Parathyroid adenoma (tissue), 2 donors: ENCODE measurements around the gene COL11A2.
"Not testable (repeated sequence)": the region's sequence is repeated elsewhere in the genome, so short reads cannot be mapped to it uniquely, and the experiment has no call there.

Source experiments
- H2AFZ ChIP-seq: fragments of 300-600 bp; sonication (generic); one replicate; pipeline ENCODE4 v1.7.0; 2017; ENCODE audit warnings: antibody characterized with exemption, mild to moderate bottlenecking
- H3K27ac ChIP-seq: fragments of 300-600 bp; sonication (generic); one replicate; pipeline ENCODE4 v1.7.0; 2017
- H3K27me3 ChIP-seq: fragments of 300-600 bp; sonication (generic); one replicate; pipeline ENCODE4 v1.7.0; 2017; ENCODE audit warnings: low read length; ENCODE audit not compliant: control insufficient read depth, insufficient read depth
- H3K36me3 ChIP-seq: fragments of 300-600 bp; sonication (generic); one replicate; pipeline ENCODE4 v1.7.0; 2017; ENCODE audit warnings: low read length; ENCODE audit not compliant: control insufficient read depth, insufficient read depth
- H3K4me1 ChIP-seq: fragments of 300-600 bp; sonication (generic); one replicate; pipeline ENCODE4 v1.7.0; 2017; ENCODE audit warnings: control low read depth
- H3K4me2 ChIP-seq: fragments of 300-600 bp; sonication (generic); one replicate; pipeline ENCODE4 v1.7.0; 2017; ENCODE audit warnings: low read length
- H3K4me3 ChIP-seq: fragments of 300-600 bp; sonication (generic); one replicate; pipeline ENCODE4 v1.7.0; 2017; ENCODE audit warnings: low read depth, low read length
- H3K79me2 ChIP-seq: fragments of 300-600 bp; sonication (generic); one replicate; pipeline ENCODE4 v1.7.0; 2017; ENCODE audit warnings: control low read depth
- H3K9ac ChIP-seq: fragments of 300-600 bp; sonication (generic); one replicate; pipeline ENCODE4 v1.7.0; 2017; ENCODE audit warnings: mild to moderate bottlenecking
- H3K9me3 ChIP-seq: fragments of 300-600 bp; sonication (generic); one replicate; pipeline ENCODE4 v1.7.0; 2017; ENCODE audit warnings: low read length; ENCODE audit not compliant: control insufficient read depth
- TF ChIP-seq, protein P1 (sequence below): fragments of 300-600 bp; sonication (generic); IDR thresholded peaks from one replicate; pipeline ENCODE4 v1.7.0; 2017; ENCODE audit warnings: antibody characterized with exemption, mild to moderate bottlenecking
- donor health status: primary hyperparathyroidism.

Gene COL11A2

DNA sequence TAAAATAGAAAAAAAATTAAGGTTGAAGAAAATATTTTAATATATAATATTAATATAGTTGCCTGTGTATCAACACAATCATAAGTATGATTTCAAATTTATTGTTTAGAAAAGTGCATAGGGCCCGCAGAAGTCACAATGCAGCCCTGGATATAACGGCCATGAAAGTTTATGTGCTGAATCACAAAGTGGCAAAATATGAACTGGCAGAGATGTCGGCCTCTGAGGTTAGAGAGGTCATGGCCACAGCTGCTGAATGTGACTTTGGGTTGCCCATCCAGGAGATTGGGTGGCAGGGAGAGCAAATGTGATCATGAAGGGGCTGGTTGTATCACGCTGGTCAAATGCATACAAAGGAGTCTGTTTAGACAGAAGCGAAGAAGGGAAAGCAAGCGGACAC lies 35.7 kb downstream of the COL11A2 start:
- TF ChIP-seq, protein P1, sequence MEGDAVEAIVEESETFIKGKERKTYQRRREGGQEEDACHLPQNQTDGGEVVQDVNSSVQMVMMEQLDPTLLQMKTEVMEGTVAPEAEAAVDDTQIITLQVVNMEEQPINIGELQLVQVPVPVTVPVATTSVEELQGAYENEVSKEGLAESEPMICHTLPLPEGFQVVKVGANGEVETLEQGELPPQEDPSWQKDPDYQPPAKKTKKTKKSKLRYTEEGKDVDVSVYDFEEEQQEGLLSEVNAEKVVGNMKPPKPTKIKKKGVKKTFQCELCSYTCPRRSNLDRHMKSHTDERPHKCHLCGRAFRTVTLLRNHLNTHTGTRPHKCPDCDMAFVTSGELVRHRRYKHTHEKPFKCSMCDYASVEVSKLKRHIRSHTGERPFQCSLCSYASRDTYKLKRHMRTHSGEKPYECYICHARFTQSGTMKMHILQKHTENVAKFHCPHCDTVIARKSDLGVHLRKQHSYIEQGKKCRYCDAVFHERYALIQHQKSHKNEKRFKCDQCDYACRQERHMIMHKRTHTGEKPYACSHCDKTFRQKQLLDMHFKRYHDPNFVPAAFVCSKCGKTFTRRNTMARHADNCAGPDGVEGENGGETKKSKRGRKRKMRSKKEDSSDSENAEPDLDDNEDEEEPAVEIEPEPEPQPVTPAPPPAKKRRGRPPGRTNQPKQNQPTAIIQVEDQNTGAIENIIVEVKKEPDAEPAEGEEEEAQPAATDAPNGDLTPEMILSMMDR = no peak

DNA sequence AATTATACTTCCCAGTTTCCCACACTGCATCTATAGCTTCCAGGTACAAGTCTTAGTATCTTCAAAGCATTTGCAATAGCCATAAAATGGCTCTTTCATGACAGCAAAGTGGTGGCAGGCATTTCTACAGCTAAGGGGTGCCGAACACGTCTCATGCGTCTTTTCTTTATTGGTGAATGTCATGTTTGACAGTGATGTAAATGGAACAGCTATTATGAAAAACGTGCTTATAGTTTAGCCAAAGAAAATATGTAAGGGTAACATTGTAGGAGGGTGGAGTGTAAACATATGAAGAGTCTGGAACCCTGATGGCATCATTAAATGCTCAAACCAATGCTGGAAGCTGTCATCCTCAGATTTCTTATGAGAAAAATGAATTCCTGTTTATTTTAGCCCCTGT lies 37.9 kb downstream of the COL11A2 start:
- no peak overlapping the region for H2AFZ ChIP-seq
- no peak overlapping the region for H3K4me2 ChIP-seq
- H3K27me3 ChIP-seq = no peaks in the 10 kb centered on the region
- no peak overlapping the region for H3K4me3 ChIP-seq
- H3K27ac ChIP-seq = no peak overlapping the region
- peaks cover 5% of the 10 kb centered on the region for H3K4me1 ChIP-seq
- H3K9me3 ChIP-seq = no peaks in the 10 kb centered on the region
- TF ChIP-seq, protein P1 = no peak
- no peak overlapping the region for H3K9ac ChIP-seq
- H3K36me3 ChIP-seq = no peaks in the 10 kb centered on the region
- no peaks in the 10 kb centered on the region for H3K79me2 ChIP-seq

More for the DNA sequence above, 35.7 kb downstream of the COL11A2 start:
- Histone ChIP-seq H3K9me3 (no peaks in the 10 kb centered on the region), H3K4me3 (no peak overlapping the region), H3K4me1 (peaks cover 5% of the 10 kb centered on the region), H3K4me2 (no peak overlapping the region), H3K9ac (no peak overlapping the region), H3K27me3 (no peaks in the 10 kb centered on the region), H3K27ac (no peak overlapping the region), H3K79me2 (no peaks in the 10 kb centered on the region), H3K36me3 (no peaks in the 10 kb centered on the region), H2AFZ (no peak overlapping the region)

DNA sequence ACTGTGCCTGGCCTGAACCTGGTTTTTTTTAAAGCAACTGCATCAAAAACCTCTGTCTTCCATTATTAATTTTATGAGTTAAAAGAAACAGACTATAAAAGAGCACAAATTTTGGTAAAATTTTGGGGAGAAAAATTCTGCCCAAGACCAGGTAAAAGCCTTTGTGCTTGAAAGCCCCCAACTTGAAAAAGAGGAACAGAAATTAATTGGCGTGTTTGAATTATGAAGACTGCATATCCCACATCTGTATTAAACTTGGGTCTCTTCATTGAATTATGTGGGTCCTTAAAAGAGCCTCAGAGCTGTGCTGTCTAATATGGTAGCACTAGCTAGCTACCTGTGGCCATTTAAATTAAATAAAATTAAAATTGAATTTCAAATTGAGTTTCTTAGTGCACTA lies 41.2 kb downstream of the COL11A2 start:
- no peaks in the 10 kb centered on the region for H3K27me3 ChIP-seq
- TF ChIP-seq, protein P1 = no peak
- H3K79me2 ChIP-seq = no peaks in the 10 kb centered on the region
- H2AFZ ChIP-seq = no peak overlapping the region
- no peaks in the 10 kb centered on the region for H3K36me3 ChIP-seq
- H3K27ac ChIP-seq = no peak overlapping the region
- H3K9ac ChIP-seq = no peak overlapping the region
- H3K4me3 ChIP-seq = no peak overlapping the region
- peaks cover 2% of the 10 kb centered on the region for H3K4me1 ChIP-seq
- H3K4me2 ChIP-seq = no peak overlapping the region
- no peaks in the 10 kb centered on the region for H3K9me3 ChIP-seq

DNA sequence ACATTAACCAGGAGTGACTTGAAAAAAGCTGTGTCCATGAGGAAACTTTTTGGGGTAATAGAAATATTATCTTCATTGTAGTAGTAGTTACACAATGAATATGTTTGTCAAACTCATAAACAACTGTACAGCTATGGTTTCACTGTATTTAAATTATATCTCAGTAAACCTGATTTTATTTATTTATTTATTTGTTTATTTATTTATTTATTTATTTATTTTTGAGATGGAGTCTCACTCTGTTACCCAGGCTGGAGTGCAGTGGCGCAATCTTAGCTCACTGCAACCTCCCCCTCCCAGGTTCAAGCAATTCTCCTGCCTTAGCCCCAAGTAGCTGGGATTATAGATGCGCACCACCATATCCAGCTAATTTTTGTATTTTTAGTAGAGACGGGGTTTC lies 41.7 kb downstream of the COL11A2 start:
- not testable (repeated sequence) for H3K27ac ChIP-seq, H3K36me3 ChIP-seq, H2AFZ ChIP-seq, H3K4me3 ChIP-seq, H3K4me2 ChIP-seq, H3K79me2 ChIP-seq, H3K9me3 ChIP-seq, H3K9ac ChIP-seq, H3K4me1 ChIP-seq, H3K27me3 ChIP-seq

DNA sequence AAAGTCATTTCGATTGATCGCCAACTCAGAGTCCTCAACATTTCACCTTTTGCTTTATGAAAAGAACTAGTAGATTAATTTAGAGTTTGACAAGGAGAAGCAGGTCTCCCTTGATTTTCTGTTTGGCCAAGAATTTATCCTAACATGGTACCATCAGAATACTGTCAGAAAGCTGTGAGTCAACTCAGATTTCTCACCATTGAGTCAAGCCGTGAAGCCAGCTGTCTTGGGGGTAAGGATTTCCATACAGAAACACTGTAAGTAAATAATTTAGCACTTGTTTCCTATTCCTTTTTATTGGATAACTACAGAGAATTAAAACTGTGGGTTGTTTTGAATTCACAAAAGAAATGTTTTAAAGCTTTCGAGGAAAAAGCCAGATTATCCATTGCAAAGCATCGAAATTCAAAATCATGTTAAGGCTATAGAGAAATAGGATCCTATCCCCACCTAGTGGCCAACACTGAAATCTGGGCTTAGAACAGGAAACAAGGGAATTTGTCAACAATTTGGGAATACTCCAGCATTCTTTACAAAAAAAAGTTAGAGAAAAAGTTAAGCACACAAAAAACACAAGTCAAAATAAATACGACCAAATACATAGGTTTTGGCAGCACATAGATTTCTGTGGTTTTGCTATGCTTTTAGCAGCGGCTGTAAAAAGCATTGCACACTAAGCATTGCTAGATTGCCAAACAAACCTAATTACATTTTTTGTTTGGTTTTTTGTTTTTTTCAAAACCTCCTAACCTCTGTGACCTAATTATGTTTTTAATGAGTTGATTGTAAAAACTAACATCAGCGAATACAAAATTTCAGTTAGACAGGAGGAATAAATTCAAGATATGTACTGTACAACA lies 44.2 kb downstream of the COL11A2 start:
- no peaks in the 10 kb centered on the region for H3K79me2 ChIP-seq
- no peaks in the 10 kb centered on the region for H3K4me1 ChIP-seq
- H3K27ac ChIP-seq = no peak overlapping the region
- no peaks in the 10 kb centered on the region for H3K27me3 ChIP-seq
- TF ChIP-seq, protein P1 = peak; percentile 82
- no peak overlapping the region for H3K4me3 ChIP-seq
- no peak overlapping the region for H3K4me2 ChIP-seq
- no peak overlapping the region for H3K9ac ChIP-seq
- H3K36me3 ChIP-seq = no peaks in the 10 kb centered on the region
- H3K9me3 ChIP-seq = no peaks in the 10 kb centered on the region
- H2AFZ ChIP-seq = no peak overlapping the region
